ENCODE measurements around the gene ST8SIA2.

GRCh38 chr15:92365084-92365483, 28.6 kb upstream of the ST8SIA2 start:
- no peak for TF ChIP-seq EZH2 (IDR thresholded peaks at IDR 0.05; ENCODE audit: borderline replicate concordance, low read length)
- TF ChIP-seq CTCF (conservative IDR thresholded peaks at IDR 0.05 in 1 of 2, IDR thresholded peaks at IDR 0.05 in 1 of 2; ENCODE audit: extremely low read depth in 1 of 2, insufficient read depth in 1 of 2, low read depth in 1 of 2, low read length in 2 of 2) = no peak
